Measurements from ENCODE around the gene FBXO4.

DNA sequence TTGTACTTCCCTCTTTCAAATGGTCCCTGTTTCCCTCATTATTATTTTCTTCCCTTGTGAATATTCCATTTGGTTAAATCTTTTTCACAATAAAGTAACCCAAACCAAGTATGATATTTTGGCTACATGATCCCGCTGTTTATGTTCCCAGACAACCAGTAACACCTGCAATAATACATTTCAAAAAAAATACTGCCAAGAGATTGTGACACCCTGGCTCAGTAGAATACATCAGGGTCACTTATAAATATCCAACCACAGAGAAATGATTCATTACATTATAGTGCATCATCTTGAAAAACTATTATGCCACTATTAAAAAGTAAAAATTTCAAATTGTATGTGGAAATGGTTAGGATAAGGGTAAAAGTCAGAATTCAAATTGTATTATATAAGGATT, 47.7 kb upstream of the FBXO4 start:
- TF ChIP-seq, protein P1, sequence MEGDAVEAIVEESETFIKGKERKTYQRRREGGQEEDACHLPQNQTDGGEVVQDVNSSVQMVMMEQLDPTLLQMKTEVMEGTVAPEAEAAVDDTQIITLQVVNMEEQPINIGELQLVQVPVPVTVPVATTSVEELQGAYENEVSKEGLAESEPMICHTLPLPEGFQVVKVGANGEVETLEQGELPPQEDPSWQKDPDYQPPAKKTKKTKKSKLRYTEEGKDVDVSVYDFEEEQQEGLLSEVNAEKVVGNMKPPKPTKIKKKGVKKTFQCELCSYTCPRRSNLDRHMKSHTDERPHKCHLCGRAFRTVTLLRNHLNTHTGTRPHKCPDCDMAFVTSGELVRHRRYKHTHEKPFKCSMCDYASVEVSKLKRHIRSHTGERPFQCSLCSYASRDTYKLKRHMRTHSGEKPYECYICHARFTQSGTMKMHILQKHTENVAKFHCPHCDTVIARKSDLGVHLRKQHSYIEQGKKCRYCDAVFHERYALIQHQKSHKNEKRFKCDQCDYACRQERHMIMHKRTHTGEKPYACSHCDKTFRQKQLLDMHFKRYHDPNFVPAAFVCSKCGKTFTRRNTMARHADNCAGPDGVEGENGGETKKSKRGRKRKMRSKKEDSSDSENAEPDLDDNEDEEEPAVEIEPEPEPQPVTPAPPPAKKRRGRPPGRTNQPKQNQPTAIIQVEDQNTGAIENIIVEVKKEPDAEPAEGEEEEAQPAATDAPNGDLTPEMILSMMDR (IDR thresholded peaks at IDR 0.05; ENCODE audit: low read length) = no peak
- no peak for TF ChIP-seq EZH2 (optimal IDR thresholded peaks at IDR 0.05; ENCODE audit: low read depth, low read length)
